Hematopoietic multipotent progenitor cell treated with erythropoietin and hydrocortisone succinate and interleukin-3 and kit ligand, for 4 days (in vitro differentiated cells): Measurements from ENCODE around the gene NAV3.
A peak's percentile ranks its signal among the peaks of the same experiment; 100 is the strongest.

ENCODE experiments used
- DNase-seq: peaks from one replicate; pipeline ENCODE4 v3.0.0-alpha.2; 2015

The NAV3 gene

GRCh38 chr12:77938301-77938700, 107.6 kb downstream of the NAV3 start:
- DNase-seq, result no peak

- DNase-seq, result no peak
Observed at GRCh38 chr12:77940011-77940423, 109.3 kb downstream of the NAV3 start.

- no peak for DNase-seq
Observed at GRCh38 chr12:77940567-77940966, 109.9 kb downstream of the NAV3 start.

GRCh38 chr12:77941401-77941800, 110.7 kb downstream of the NAV3 start:
- DNase-seq, result no peak

- peak; percentile 13 for DNase-seq
Observed at GRCh38 chr12:77943466-77943865, 112.8 kb downstream of the NAV3 start.

GRCh38 chr12:77946541-77947061, 115.9 kb downstream of the NAV3 start:
- no peak for DNase-seq

- DNase-seq, result no peak
Observed at GRCh38 chr12:77947330-77947729, 116.6 kb downstream of the NAV3 start.

- no peak for DNase-seq
Observed at GRCh38 chr12:77947746-77948145, 117.1 kb downstream of the NAV3 start.

GRCh38 chr12:77949943-77950342, 119.2 kb downstream of the NAV3 start:
- DNase-seq, result no peak

- DNase-seq, result no peak
Observed at GRCh38 chr12:77953528-77954205, 123.0 kb downstream of the NAV3 start.

GRCh38 chr12:77954206-77954555, 123.5 kb downstream of the NAV3 start:
- DNase-seq, result no peak

GRCh38 chr12:77957062-77957461, 126.4 kb downstream of the NAV3 start:
- DNase-seq, result no peak

- no peak for DNase-seq
Observed at GRCh38 chr12:77963576-77964178, 133.0 kb downstream of the NAV3 start.

- no peak for DNase-seq
Observed at GRCh38 chr12:77965790-77966189, 135.1 kb downstream of the NAV3 start.

GRCh38 chr12:77968021-77968420, 137.3 kb downstream of the NAV3 start:
- no peak for DNase-seq

GRCh38 chr12:77968571-77968970, 137.9 kb downstream of the NAV3 start:
- DNase-seq, result no peak

GRCh38 chr12:77973579-77973978, 142.9 kb downstream of the NAV3 start:
- DNase-seq, result no peak

- DNase-seq, result no peak
Observed at GRCh38 chr12:77974645-77975044, 144.0 kb downstream of the NAV3 start.

- no peak for DNase-seq
Observed at GRCh38 chr12:77979597-77980250, 149.0 kb downstream of the NAV3 start.

- DNase-seq, result no peak
Observed at GRCh38 chr12:77980782-77981181, 150.1 kb downstream of the NAV3 start.

- no peak for DNase-seq
Observed at GRCh38 chr12:77983859-77984258, 153.2 kb downstream of the NAV3 start.

- no peak for DNase-seq
Observed at GRCh38 chr12:77992760-77993159, 162.1 kb downstream of the NAV3 start.

GRCh38 chr12:77993658-77994057, 163.0 kb downstream of the NAV3 start:
- no peak for DNase-seq
